H1 (cell line): ENCODE results near the gene PPP1R9A. TPM values are rescaled to one million over a fixed set of nuclear protein-coding genes. Genes with fewer than 3 reads are reported as not detected.

Source experiments
- CTCF ChIA-PET: fragments of 300-600 bp; sonication (Branson Sonifier 250); formaldehyde crosslinking; loops from one replicate; lab custom pipeline; 2021; ENCODE audit not compliant: partially characterized antibody; lab: Charles Lee
- POLR2A ChIA-PET: fragments of 300-600 bp; sonication (Branson Sonifier 250); formaldehyde crosslinking; loops from one replicate; lab custom pipeline; 2021; ENCODE audit warnings: inconsistent platforms; ENCODE audit not compliant: partially characterized antibody; lab: Charles Lee
- DNase-seq, 2 experiments: peaks; one replicate each; pipeline versions ENCODE4 v3.0.0 to v3.0.0-alpha.2; 2010 to 2022; ENCODE audit warnings: low spot score in 2 of 2, low read depth in 1 of 2, mixed read lengths in 1 of 2
- FAIRE-seq: peaks from 2 replicates; lab custom pipeline; 2011; peaks lifted over from hg19 to GRCh38; lab: Jason Lieb, UNC
- H2AFZ ChIP-seq: 2 replicates; pipeline ENCODE4 v1.8.1; 2012; ENCODE audit warnings: low read length, inconsistent platforms
- H2AK5ac ChIP-seq: 2 replicates; pipeline ENCODE4 v1.6.1; 2013; ENCODE audit warnings: low read depth, low read length
- H2BK120ac ChIP-seq: replicated peaks from 2 replicates; pipeline ENCODE3; 2013; ENCODE audit warnings: low read depth, low read length, inconsistent platforms
- H2BK12ac ChIP-seq: 2 replicates; pipeline ENCODE4 v1.6.1; 2013; ENCODE audit warnings: low read depth, low read length
- H2BK15ac ChIP-seq: 2 replicates; pipeline ENCODE4 v1.6.1; 2013; ENCODE audit warnings: low read length
- H2BK20ac ChIP-seq: 2 replicates; pipeline ENCODE4 v1.6.1; 2013; ENCODE audit warnings: low read length
- H2BK5ac ChIP-seq: 2 replicates; pipeline ENCODE4 v1.6.1; 2013; ENCODE audit warnings: low read depth, low read length
- H3K14ac ChIP-seq: 2 replicates; pipeline ENCODE4 v1.6.1; 2013; ENCODE audit warnings: inconsistent platforms; ENCODE audit not compliant: insufficient read length
- H3K18ac ChIP-seq: 2 replicates; pipeline ENCODE4 v1.6.1; 2013; ENCODE audit warnings: low read length; ENCODE audit errors: extremely low read depth
- H3K23ac ChIP-seq: 2 replicates; pipeline ENCODE4 v1.6.1; 2013; ENCODE audit warnings: inconsistent platforms; ENCODE audit not compliant: insufficient read length
- H3K23me2 ChIP-seq: 2 replicates; pipeline ENCODE4 v1.6.1; 2013; ENCODE audit warnings: low read depth, low read length
- H3K27ac ChIP-seq: 2 replicates; pipeline ENCODE4 v1.6.1; 2011; ENCODE audit warnings: low read depth, low read length, inconsistent platforms
- H3K27me3 ChIP-seq, 4 experiments: replicated peaks in 1 of 4; 1 replicate in 1 of 4; 2 replicates in 3 of 4; pipeline versions ENCODE4 v1.6.1 to v1.8.1; 2011 to 2013; ENCODE audit warnings: low read length in 3 of 4, mild to moderate bottlenecking in 3 of 4, inconsistent platforms in 2 of 4, mixed read lengths in 2 of 4, moderate library complexity in 1 of 4; ENCODE audit not compliant: control insufficient read depth in 3 of 4, insufficient read depth in 3 of 4; ENCODE audit errors: extremely low read depth in 1 of 4
- H3K36me3 ChIP-seq, 4 experiments: 2 replicates each; pipeline versions ENCODE4 v1.6.1 to v1.8.1; 2011 to 2013; ENCODE audit warnings: mild to moderate bottlenecking in 4 of 4, low read length in 3 of 4, moderate library complexity in 2 of 4, control low read depth in 1 of 4, inconsistent platforms in 1 of 4; ENCODE audit not compliant: insufficient read depth in 4 of 4, control insufficient read depth in 2 of 4
- H3K4ac ChIP-seq: replicated peaks from 2 replicates; pipeline ENCODE3; 2013; ENCODE audit warnings: low read length, low read depth, mixed read lengths, inconsistent platforms; ENCODE audit not compliant: insufficient read length
- H3K4me1 ChIP-seq, 4 experiments: replicated peaks in 1 of 4; 1 replicate in 1 of 4; 2 replicates in 3 of 4; pipeline versions ENCODE4 v1.6.1 to v1.8.1; 2011 to 2013; ENCODE audit warnings: low read length in 3 of 4, inconsistent platforms in 2 of 4, mixed read lengths in 1 of 4; ENCODE audit not compliant: insufficient read depth in 4 of 4, control insufficient read depth in 3 of 4
- H3K4me2 ChIP-seq, 2 experiments: 2 replicates each; pipeline versions ENCODE4 v1.6.1 to v1.8.1; 2011 to 2013; ENCODE audit warnings: low read depth in 2 of 2, low read length in 2 of 2, control low read depth in 1 of 2, inconsistent platforms in 1 of 2, mild to moderate bottlenecking in 1 of 2; ENCODE audit not compliant: insufficient read depth in 1 of 2
- H3K4me3 ChIP-seq, 4 experiments: fragments of 200-600, 300-600 bp in 1 of 4; sonication (generic), shearing (Covaris generic), sonication (Bioruptor Twin) in 1 of 4; 2 replicates each; pipeline versions ENCODE4 v1.5.1 to v1.8.1; 2011 to 2016; ENCODE audit warnings: low read length in 4 of 4, low read depth in 3 of 4, control low read depth in 2 of 4, inconsistent platforms in 2 of 4, mild to moderate bottlenecking in 2 of 4, mixed read lengths in 1 of 4, moderate library complexity in 1 of 4; ENCODE audit not compliant: insufficient read depth in 2 of 4; ENCODE audit errors: extremely low read depth in 1 of 4
- H3K56ac ChIP-seq: replicated peaks from 2 replicates; pipeline ENCODE3; 2013; ENCODE audit warnings: low read depth, mild to moderate bottlenecking, mixed read lengths, low read length, inconsistent platforms; ENCODE audit not compliant: insufficient read length
- H3K79me1 ChIP-seq: 2 replicates; pipeline ENCODE4 v1.6.1; 2013; ENCODE audit warnings: low read depth, low read length, control low read depth
- H3K79me2 ChIP-seq, 2 experiments: 2 replicates each; pipeline versions ENCODE4 v1.6.1 to v1.8.1; 2012 to 2013; ENCODE audit warnings: low read length in 2 of 2, mild to moderate bottlenecking in 2 of 2, inconsistent platforms in 1 of 2; ENCODE audit not compliant: insufficient read depth in 2 of 2, control insufficient read depth in 1 of 2
- H3K9ac ChIP-seq, 4 experiments: replicated peaks in 1 of 4; 1 replicate in 1 of 4; 2 replicates in 3 of 4; pipeline versions ENCODE4 v1.6.1 to v1.8.1; 2011 to 2013; ENCODE audit warnings: low read depth in 3 of 4, low read length in 3 of 4, control low read depth in 2 of 4, mild to moderate bottlenecking in 2 of 4, moderate library complexity in 2 of 4, inconsistent platforms in 1 of 4; ENCODE audit errors: extremely low read depth in 1 of 4
- H3K9me3 ChIP-seq, 2 experiments: 2 replicates each; pipeline versions ENCODE4 v1.6.1 to v1.8.1; 2012 to 2013; ENCODE audit warnings: mild to moderate bottlenecking in 2 of 2, moderate library complexity in 2 of 2, control low read depth in 1 of 2, inconsistent platforms in 1 of 2, low read depth in 1 of 2, low read length in 1 of 2, mixed read lengths in 1 of 2; ENCODE audit not compliant: insufficient read depth in 2 of 2
- H4K20me1 ChIP-seq, 2 experiments: replicated peaks in 1 of 2; 2 replicates each; pipeline versions ENCODE3 to v1.8.1; 2011 to 2013; ENCODE audit warnings: inconsistent platforms in 2 of 2, low read length in 2 of 2, mild to moderate bottlenecking in 1 of 2; ENCODE audit not compliant: insufficient read depth in 2 of 2, control insufficient read depth in 1 of 2
- H4K5ac ChIP-seq: 2 replicates; pipeline ENCODE4 v1.6.1; 2013; ENCODE audit warnings: low read length, low read depth, mixed read lengths, inconsistent platforms; ENCODE audit not compliant: insufficient read length
- H4K8ac ChIP-seq: 2 replicates; pipeline ENCODE4 v1.8.0; 2013; ENCODE audit warnings: mild to moderate bottlenecking, moderate library complexity, low read length, inconsistent platforms; ENCODE audit not compliant: insufficient read depth; ENCODE audit errors: extremely low read depth
- H4K91ac ChIP-seq: replicated peaks from 2 replicates; pipeline ENCODE3; 2013; ENCODE audit warnings: low read length, mixed read lengths, inconsistent platforms; ENCODE audit not compliant: insufficient read length
- CBX5 ChIP-seq: fragments of 300-800, 300-1000 bp; sonication (generic); IDR thresholded peaks from 2 replicates; pipeline ENCODE4 v1.7.1; 2016; ENCODE audit warnings: antibody characterized with exemption, low read length, low read depth
- CREB1 ChIP-seq: IDR thresholded peaks from 2 replicates; pipeline ENCODE4 v1.6.1; 2012; ENCODE audit warnings: inconsistent platforms
- CTBP2 ChIP-seq: IDR thresholded peaks from 2 replicates; pipeline ENCODE4 v1.7.0; 2011; ENCODE audit warnings: borderline replicate concordance, mild to moderate bottlenecking, moderate library complexity, mixed read lengths, low read length; ENCODE audit not compliant: insufficient read depth, insufficient read length
- EGR1 ChIP-seq: IDR thresholded peaks from 2 replicates; pipeline ENCODE4 v1.6.1; 2011; ENCODE audit warnings: low read depth, low read length, borderline replicate concordance
- EP300 ChIP-seq, 2 experiments: IDR thresholded peaks; 1 replicate in 1 of 2; 2 replicates in 1 of 2; pipeline ENCODE4 v1.6.1; 2011 to 2012; ENCODE audit warnings: low read depth in 2 of 2, low read length in 2 of 2, mild to moderate bottlenecking in 2 of 2, borderline replicate concordance in 1 of 2, inconsistent platforms in 1 of 2, moderate library complexity in 1 of 2
- GABPA ChIP-seq: IDR thresholded peaks from 2 replicates; pipeline ENCODE4 v1.6.1; 2011; ENCODE audit warnings: mild to moderate bottlenecking, low read length, moderate library complexity, borderline replicate concordance; ENCODE audit not compliant: insufficient read depth
- KDM1A ChIP-seq: fragments of 200-600, 300-600 bp; sonication (generic); IDR thresholded peaks from 2 replicates; pipeline ENCODE4 v1.7.1; 2016; ENCODE audit warnings: mild to moderate bottlenecking, low read length, borderline replicate concordance
- KDM5A ChIP-seq: fragments of 200-600 bp; IDR thresholded peaks from 2 replicates; pipeline ENCODE4 v1.7.1; 2012; ENCODE audit warnings: mild to moderate bottlenecking, low read length, inconsistent platforms, mixed read lengths
- MAFK ChIP-seq: IDR thresholded peaks from 2 replicates; pipeline ENCODE4 v1.6.1; 2012; ENCODE audit warnings: low read depth, mild to moderate bottlenecking, improper control_type of control experiment, low read length
- MAX ChIP-seq: IDR thresholded peaks from 2 replicates; pipeline ENCODE4 v1.6.1; 2012; ENCODE audit warnings: inconsistent platforms
- POU5F1 ChIP-seq: IDR thresholded peaks from 2 replicates; pipeline ENCODE4 v1.6.1; 2011; ENCODE audit warnings: low read depth, mild to moderate bottlenecking, low read length, moderate library complexity
- RAD21 ChIP-seq, 2 experiments: IDR thresholded peaks in 1 of 2; conservative IDR thresholded peaks in 1 of 2; 2 replicates each; pipeline ENCODE4 v1.6.1; 2011; ENCODE audit warnings: low read depth in 2 of 2, low read length in 2 of 2, improper control_type of control experiment in 1 of 2, inconsistent platforms in 1 of 2, mild to moderate bottlenecking in 1 of 2, moderate library complexity in 1 of 2
- SIX5 ChIP-seq: IDR thresholded peaks from 2 replicates; pipeline ENCODE4 v1.6.1; 2011; ENCODE audit warnings: mild to moderate bottlenecking, low read depth, low read length
- TBP ChIP-seq: IDR thresholded peaks from 2 replicates; pipeline ENCODE4 v1.6.1; 2011; ENCODE audit warnings: low read depth, low read length, improper control_type of control experiment
- YY1 ChIP-seq: IDR thresholded peaks from 2 replicates; pipeline ENCODE4 v1.6.1; 2011; ENCODE audit warnings: low read depth, mild to moderate bottlenecking, low read length
- polyA plus RNA-seq, 7 experiments: library from polyadenylated mRNA; depleted of rRNA in 3 of 7; stranded (reverse) in 5 of 7; unstranded in 2 of 7; fragments of >200 nt in 5 of 7; fragments of 200-250 nt in 2 of 7; gene quantifications; 1 replicate in 5 of 7; 2 replicates in 1 of 7; 4 replicates in 1 of 7; pipeline versions ENCODE4 v1.2.1 to v1.2.3, GENCODE V29; 2011 to 2013; ENCODE audit warnings: missing spikeins in 2 of 7, mixed read lengths in 2 of 7
- total RNA-seq: library from RNA; stranded (reverse); fragmentation: NEBNext Ultra II Directional; extraction: Animal tissue kit (Norgen Biotek cat#: 25700); gene quantifications from 2 replicates; pipeline ENCODE4 v1.2.1, GENCODE V29; 2021

Gene PPP1R9A
- total and polyA plus RNA-seq, 2 of the 8 experiments (the other 6 are each of a cell fraction or from before 2014, with no cell fraction given) = 3.0 to 20.3 TPM

GRCh38 chr7:95056901-95057300 lies 149.5 kb downstream of the PPP1R9A start:
- H3K23ac ChIP-seq = no peak overlapping the region
- H3K9ac ChIP-seq = no peak overlapping the region
- no peaks in the 10 kb centered on the region for H3K9me3 ChIP-seq
- no peak overlapping the region for H4K8ac ChIP-seq
- ChIA-PET POLR2A (no interaction called here), CTCF (interaction anchor here (1.6 kb wide), 1 partner anchor 10 kb away, joined by 6 read pairs; no protein-coding TSS in a partner anchor)
- no peak for DNase-seq
- no peaks in the 10 kb centered on the region for H3K27me3 ChIP-seq
- H3K79me1 ChIP-seq = no peaks in the 10 kb centered on the region; the same call in 1 of the 2 replicates
- no peak overlapping the region for H2BK20ac ChIP-seq
- H3K18ac ChIP-seq = no peak overlapping the region
- no peak overlapping the region for H2BK120ac ChIP-seq
- no peak overlapping the region for H3K4me2 ChIP-seq
- no peaks in the 10 kb centered on the region for H3K23me2 ChIP-seq
- peaks cover 0 to 1% of the 10 kb centered on the region in 2 experiments for H4K20me1 ChIP-seq
- H3K36me3 ChIP-seq = no peaks in the 10 kb centered on the region
- H2BK15ac ChIP-seq = no peak overlapping the region
- H2BK12ac ChIP-seq = no peak overlapping the region
- H3K14ac ChIP-seq = no peak overlapping the region
- H3K4me3 ChIP-seq = no peak overlapping the region
- H3K4ac ChIP-seq = no peak overlapping the region
- no peak overlapping the region for H3K56ac ChIP-seq
- H4K91ac ChIP-seq = no peak overlapping the region
- no peak overlapping the region for H2BK5ac ChIP-seq
- H3K4me1 ChIP-seq = no peaks in the 10 kb centered on the region
- no peak overlapping the region for H2AFZ ChIP-seq
- H2AK5ac ChIP-seq = no peak overlapping the region
- H4K5ac ChIP-seq = no peak overlapping the region
- no peak overlapping the region for H3K27ac ChIP-seq
- no peak for FAIRE-seq
- H3K79me2 ChIP-seq = no peaks in the 10 kb centered on the region; a peak in 1 of 4 replicates
- no peak for TF ChIP-seq GABPA
- no peak for TF ChIP-seq KDM1A
- no peak for TF ChIP-seq CBX5
- TF ChIP-seq MAFK = no peak
- TF ChIP-seq EGR1 = no peak
- TF ChIP-seq KDM5A = no peak
- TF ChIP-seq YY1 = no peak
- no peak for TF ChIP-seq POU5F1
- no peak for TF ChIP-seq RAD21 (IDR thresholded peaks at IDR 0.05 in 1 of 2, conservative IDR thresholded peaks at IDR 0.05 in 1 of 2; ENCODE audit: low read depth in 2 of 2, low read length in 2 of 2)
- TF ChIP-seq MAX = no peak
- no peak for TF ChIP-seq CREB1
- no peak for TF ChIP-seq EP300 (IDR thresholded peaks at IDR 0.05; ENCODE audit: borderline replicate concordance in 1 of 2, low read depth in 2 of 2, low read length in 2 of 2)
- no peak for TF ChIP-seq TBP
- TF ChIP-seq SIX5 = no peak
- no peak for TF ChIP-seq CTBP2
